Non-pigmented ciliary epithelial cell (primary cell): ENCODE results near the gene F2R.
"Not testable (repeated sequence)": the region's sequence is repeated elsewhere in the genome, so short reads cannot be mapped to it uniquely, and the experiment has no call there.

Experiments used
- DNase-seq: peaks from one replicate; pipeline ENCODE4 v3.0.0-alpha.2; 2010; ENCODE audit warnings: low read depth

Gene F2R

GRCh38 chr5:76715736-76716455 lies at the start of gene F2R:
Gene F2R, plus strand, starts transcription at chr5:76716126. Its CDS starts 182 bp downstream, at chr5:76716308.
- DNase-seq = no peak

- no peak for DNase-seq
These were observed 48.4 kb upstream of the F2R start for GRCh38 chr5:76667495-76667894.

GRCh38 chr5:76669245-76669644 lies 46.7 kb upstream of the F2R start:
- DNase-seq = no peak

- no peak for DNase-seq
These were observed 45.4 kb upstream of the F2R start for GRCh38 chr5:76670508-76670907.

- no peak for DNase-seq
These were observed 43.7 kb upstream of the F2R start for GRCh38 chr5:76672242-76672641.

- DNase-seq = no peak
These were observed 42.8 kb upstream of the F2R start for GRCh38 chr5:76673125-76673524.

GRCh38 chr5:76674330-76675066 lies 41.4 kb upstream of the F2R start:
- DNase-seq = no peak

- no peak for DNase-seq
These were observed 40.6 kb upstream of the F2R start for GRCh38 chr5:76675364-76675763.

- no peak for DNase-seq
These were observed 38.0 kb upstream of the F2R start for GRCh38 chr5:76677849-76678472.

GRCh38 chr5:76679231-76679630 lies 36.7 kb upstream of the F2R start:
- no peak for DNase-seq

GRCh38 chr5:76680826-76681225 lies 35.1 kb upstream of the F2R start:
- not testable (repeated sequence) for DNase-seq

GRCh38 chr5:76681287-76681686 lies 34.6 kb upstream of the F2R start:
- DNase-seq = no peak

GRCh38 chr5:76682387-76682786 lies 33.5 kb upstream of the F2R start:
- DNase-seq = no peak

- DNase-seq = no peak
These were observed 31.9 kb upstream of the F2R start for GRCh38 chr5:76683816-76684731.

- DNase-seq = no peak
These were observed 31.0 kb upstream of the F2R start for GRCh38 chr5:76684756-76685519.

GRCh38 chr5:76685704-76686103 lies 30.2 kb upstream of the F2R start:
- no peak for DNase-seq

- DNase-seq = no peak
These were observed 27.7 kb upstream of the F2R start for GRCh38 chr5:76688212-76688611.

- no peak for DNase-seq
These were observed 27.1 kb upstream of the F2R start for GRCh38 chr5:76688836-76689235.

- peak; percentile 81 for DNase-seq
These were observed 26.4 kb upstream of the F2R start for GRCh38 chr5:76689321-76690036.

- DNase-seq = no peak
These were observed 25.8 kb upstream of the F2R start for GRCh38 chr5:76690037-76690679.
